GM12892 (cell line): ENCODE results near the gene FAIM.

Experiments used
- POLR2A ChIP-seq: IDR thresholded peaks from 2 replicates; pipeline ENCODE4 v1.6.1; 2011; ENCODE audit warnings: low read depth, low read length, control low read depth
- POLR2AphosphoS5 ChIP-seq: IDR thresholded peaks from 2 replicates; pipeline ENCODE4 v1.6.1; 2011; ENCODE audit warnings: low read depth, low read length, control low read depth

- TF ChIP-seq POLR2A (no peak), POLR2AphosphoS5 (no peak)
Measured at GRCh38 chr3:138593488-138594149, 15.0 kb upstream of the FAIM start.
